ENCODE measurements around the gene USP17L5. TPM values are rescaled to one million over a fixed set of nuclear protein-coding genes. Genes with fewer than 3 reads are reported as not detected.
"Not testable (repeated sequence)": the region's sequence is repeated elsewhere in the genome, so short reads cannot be mapped to it uniquely, and the experiment has no call there.

USP17L5 gene
- total and polyA plus RNA-seq, 2 of the 4 experiments (the other 2 are of a cell fraction) = not detected

- H4K91ac ChIP-seq (ENCODE audit: insufficient read depth, low read depth, low read length); H3K4me1 ChIP-seq (ENCODE audit: control insufficient read depth, insufficient read depth, low read length); dilution Hi-C loops (cut with HindIII; ENCODE audit: low sequenced_read_pairs, unreplicated experiment); H2AFZ ChIP-seq (replicated peaks; ENCODE audit: low read length, poor library complexity); POLR2A ChIA-PET (ENCODE audit: unreplicated experiment); H4K20me1 ChIP-seq (ENCODE audit: insufficient read depth, low read length); H3K27ac ChIP-seq (ENCODE audit: insufficient read depth, low read length); H2AK5ac ChIP-seq (ENCODE audit: low read depth, low read length); H4K8ac ChIP-seq (ENCODE audit: low read depth in 2 of 2, low read length in 2 of 2); H3K4me3 ChIP-seq (ENCODE audit: insufficient read depth, low read depth, low read length); ATAC-seq (ENCODE audit: low read depth); H3K56ac ChIP-seq (ENCODE audit: extremely low read depth, insufficient read depth, low read length); H2AK9ac ChIP-seq (replicated peaks; ENCODE audit: low read depth, low read length, poor library complexity); H3K18ac ChIP-seq (ENCODE audit: low read depth, low read length); H2BK15ac ChIP-seq (ENCODE audit: low read depth, low read length); H3K9me3 ChIP-seq (ENCODE audit: control insufficient read depth, insufficient read depth, low read length); H3K23ac ChIP-seq (ENCODE audit: low read depth, low read length); DNase-seq; H3K14ac ChIP-seq (replicated peaks; ENCODE audit: low read depth, low read length); H3K4ac ChIP-seq (ENCODE audit: low read depth, low read length); H3K27me3 ChIP-seq (ENCODE audit: control insufficient read depth, insufficient read depth, low read length); H3K79me1 ChIP-seq (ENCODE audit: low read depth in 1 of 2, low read length in 2 of 2); H3K4me2 ChIP-seq (ENCODE audit: low read depth, low read length); H3K9ac ChIP-seq (ENCODE audit: low read depth, low read length); H2BK5ac ChIP-seq (ENCODE audit: low read depth, low read length, poor library complexity, severe bottlenecking); H2BK120ac ChIP-seq (ENCODE audit: low read depth, low read length); CTCF ChIA-PET; H3K9me1 ChIP-seq (ENCODE audit: insufficient read depth, low read length); H2BK20ac ChIP-seq (ENCODE audit: low read depth, low read length); H3K36me3 ChIP-seq (ENCODE audit: control insufficient read depth, insufficient read depth, low read length); BruUV-seq (replicated peaks); in situ Hi-C loops (cut with MboI; ENCODE audit: low sequenced_read_pairs); intact Hi-C loops (cut with micrococcal nuclease); H4K5ac ChIP-seq (ENCODE audit: low read depth, low read length): not testable (repeated sequence)
- no CpG with 5 or more reads among the region's 15 CpGs for WGBS, 2 experiments (ENCODE audit: extremely low coverage in 2 of 2, insufficient read length in 1 of 2)
Measured at GRCh38 chr4:9334358-9334757, 4.8 kb upstream of the USP17L5 start, which contains the start of gene USP17L26. TSS of gene USP17L26 (plus strand) at chr4:9334658. CDS start at chr4:9334658, 0 bp downstream.

- in situ Hi-C loops (cut with MboI; ENCODE audit: low sequenced_read_pairs); H2AFZ ChIP-seq (replicated peaks; ENCODE audit: low read length, poor library complexity); ATAC-seq (ENCODE audit: low read depth); H3K4ac ChIP-seq (ENCODE audit: low read depth, low read length); H3K23ac ChIP-seq (ENCODE audit: low read depth, low read length); H3K36me3 ChIP-seq (ENCODE audit: control insufficient read depth, insufficient read depth, low read length); CTCF ChIA-PET; H3K4me1 ChIP-seq (ENCODE audit: control insufficient read depth, insufficient read depth, low read length); H3K56ac ChIP-seq (ENCODE audit: extremely low read depth, insufficient read depth, low read length); H3K9me3 ChIP-seq (ENCODE audit: control insufficient read depth, insufficient read depth, low read length); H3K27me3 ChIP-seq (ENCODE audit: control insufficient read depth, insufficient read depth, low read length); intact Hi-C loops (cut with micrococcal nuclease); H4K5ac ChIP-seq (ENCODE audit: low read depth, low read length); H3K9me1 ChIP-seq (ENCODE audit: insufficient read depth, low read length); H3K27ac ChIP-seq (ENCODE audit: insufficient read depth, low read length); DNase-seq; H3K4me3 ChIP-seq (ENCODE audit: insufficient read depth, low read depth, low read length); H2AK5ac ChIP-seq (ENCODE audit: low read depth, low read length); BruUV-seq (replicated peaks); H3K4me2 ChIP-seq (ENCODE audit: low read depth, low read length); H4K8ac ChIP-seq (ENCODE audit: low read depth in 2 of 2, low read length in 2 of 2); H3K79me1 ChIP-seq (ENCODE audit: low read depth in 1 of 2, low read length in 2 of 2); H2BK15ac ChIP-seq (ENCODE audit: low read depth, low read length); POLR2A ChIA-PET (ENCODE audit: unreplicated experiment); H4K91ac ChIP-seq (ENCODE audit: insufficient read depth, low read depth, low read length); H2BK120ac ChIP-seq (ENCODE audit: low read depth, low read length); dilution Hi-C loops (cut with HindIII; ENCODE audit: low sequenced_read_pairs, unreplicated experiment); H2BK20ac ChIP-seq (ENCODE audit: low read depth, low read length); H3K18ac ChIP-seq (ENCODE audit: low read depth, low read length); H2AK9ac ChIP-seq (replicated peaks; ENCODE audit: low read depth, low read length, poor library complexity); H2BK5ac ChIP-seq (ENCODE audit: low read depth, low read length, poor library complexity, severe bottlenecking); H3K9ac ChIP-seq (ENCODE audit: low read depth, low read length); H3K14ac ChIP-seq (replicated peaks; ENCODE audit: low read depth, low read length); H4K20me1 ChIP-seq (ENCODE audit: insufficient read depth, low read length): not testable (repeated sequence)
- WGBS, 2 experiments (ENCODE audit: extremely low coverage in 2 of 2, insufficient read length in 1 of 2) = no CpG with 5 or more reads among the region's 15 CpGs
Measured at GRCh38 chr4:9343848-9344247, 4.6 kb downstream of the USP17L5 start, which contains the start of gene USP17L27. TSS of gene USP17L27 (plus strand) at chr4:9344148. CDS start at chr4:9344148, 0 bp downstream.
